ENCODE data around the gene CDS2.
A peak's percentile ranks its signal among the peaks of the same experiment; 100 is the strongest.

The CDS2 gene

DNA sequence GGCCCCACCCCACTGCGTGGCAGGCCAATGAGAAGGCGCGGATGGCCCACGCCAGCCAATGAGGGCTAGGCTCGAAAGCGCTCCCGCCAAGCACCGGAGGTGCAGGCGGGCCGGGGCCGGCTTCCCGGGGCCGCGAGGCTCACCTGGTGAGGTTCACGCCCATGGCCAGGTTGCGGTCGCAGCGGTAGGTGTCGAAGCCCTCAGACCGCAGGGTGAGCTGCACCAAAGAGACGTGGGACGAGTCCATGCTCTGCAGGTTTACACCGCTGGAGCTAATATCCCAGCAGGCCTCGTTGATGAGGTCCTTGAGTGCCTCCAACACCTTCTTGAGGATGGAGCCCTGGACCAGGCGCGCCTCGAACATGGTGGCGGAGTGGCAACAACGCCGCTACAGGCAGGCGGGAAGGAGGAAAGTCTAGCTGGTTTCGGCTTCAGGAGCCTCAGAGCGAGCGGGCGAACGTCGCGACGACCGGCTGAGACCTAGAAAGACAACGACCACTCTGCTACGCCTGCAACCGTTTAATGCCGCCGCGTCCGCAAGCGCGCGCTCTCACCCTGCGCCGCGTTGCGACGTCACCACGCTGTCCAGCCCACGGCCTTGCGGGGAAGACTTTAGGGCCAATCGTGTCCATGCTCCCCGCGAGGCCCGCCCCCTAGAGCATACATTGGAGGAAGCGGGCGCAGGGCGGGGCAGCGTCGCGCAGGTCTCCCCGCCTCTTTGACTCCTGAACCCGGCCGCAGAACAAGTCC lies 7.2 kb upstream of the CDS2 start, which contains the start of gene PCNA:
Gene PCNA (minus strand): TSS at position 524 of the 750 bp plus-strand sequence. CDS start 160 bp downstream, at position 364.
- Histone ChIP-seq H3K9ac (ENCODE audit: low read depth, low read length) (peak within 1 kb of the TSS; percentile 97), H3K27ac (ENCODE audit: low read depth, low read length) (peak within 1 kb of the TSS; percentile 94), H3K9me3 (ENCODE audit: insufficient read depth, low read depth, low read length) (no peaks in the 10 kb centered on the region), H3K36me3 (ENCODE audit: insufficient read depth, low read length) (peaks cover 41% of the 10 kb centered on the region), H3K4me1 (ENCODE audit: insufficient read depth, low read length) (peaks cover 16% of the 10 kb centered on the region), H3K27me3 (ENCODE audit: insufficient read depth, low read length) (no peaks in the 10 kb centered on the region), H3K4me3 (ENCODE audit: low read length) (peak within 1 kb of the TSS; percentile 79)
- under 1% methylated on average over 71 of the region's 71 CpGs for WGBS

GRCh38 chr20:5120185-5120476 lies 6.7 kb upstream of the CDS2 start:
- peak overlapping the region; percentile 79 for H3K4me3 ChIP-seq (ENCODE audit: low read length)
- WGBS: 13% methylated on average over 9 of the region's 9 CpGs
- peaks cover 16% of the 10 kb centered on the region for H3K4me1 ChIP-seq (ENCODE audit: insufficient read depth, low read length)
- no peaks in the 10 kb centered on the region for H3K9me3 ChIP-seq (ENCODE audit: insufficient read depth, low read depth, low read length)
- H3K27ac ChIP-seq (ENCODE audit: low read depth, low read length): peak overlapping the region; percentile 88
- peak overlapping the region; percentile 82 for H3K9ac ChIP-seq (ENCODE audit: low read depth, low read length)
- H3K36me3 ChIP-seq (ENCODE audit: insufficient read depth, low read length): peaks cover 36% of the 10 kb centered on the region
- H3K27me3 ChIP-seq (ENCODE audit: insufficient read depth, low read length): no peaks in the 10 kb centered on the region

DNA sequence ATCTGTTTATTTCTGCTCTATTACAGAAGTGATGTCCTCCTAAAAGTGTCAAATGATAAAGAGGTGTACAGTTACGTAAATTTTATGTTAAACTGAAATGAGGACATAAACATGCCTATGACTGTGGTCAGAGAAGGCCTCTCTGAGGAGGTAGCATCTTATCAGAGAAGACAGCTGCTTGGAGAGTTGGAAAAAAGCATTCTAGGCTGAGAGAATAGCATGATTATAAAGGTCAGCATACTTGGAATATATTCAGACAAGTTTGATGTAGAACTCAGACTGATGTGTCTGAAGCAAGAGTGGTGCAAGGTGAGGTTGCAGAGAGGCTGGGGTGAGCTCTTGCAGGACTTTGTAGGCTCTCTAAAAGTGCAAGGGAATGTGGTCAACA lies 3.9 kb upstream of the CDS2 start:
- no peak overlapping the region for H3K9ac ChIP-seq (ENCODE audit: low read depth, low read length)
- WGBS: 90% methylated on average over 1 of the region's 1 CpG

GRCh38 chr20:5127204-5127858 lies 523 bp downstream of the CDS2 start:
- Histone ChIP-seq H3K4me1 (ENCODE audit: insufficient read depth, low read length) (peaks cover 6% of the 10 kb centered on the region; the same call in 1 of the 2 replicates), H3K9me3 (ENCODE audit: insufficient read depth, low read depth, low read length) (no peaks in the 10 kb centered on the region), H3K36me3 (ENCODE audit: insufficient read depth, low read length) (0 out of 2 replicates have a peak, but pooled peaks cover 2% of the 10 kb centered on the region), H3K4me3 (ENCODE audit: low read length) (peak overlapping the region; percentile 95), H3K27ac (ENCODE audit: low read depth, low read length) (peak overlapping the region; percentile 83), H3K9ac (ENCODE audit: low read depth, low read length) (peak overlapping the region; percentile 78), H3K27me3 (ENCODE audit: insufficient read depth, low read length) (no peaks in the 10 kb centered on the region)
- WGBS: under 1% methylated on average over 44 of the region's 44 CpGs

More for the DNA sequence above, 3.9 kb upstream of the CDS2 start:
- Histone ChIP-seq H3K27ac (ENCODE audit: low read depth, low read length) (no peak overlapping the region), H3K27me3 (ENCODE audit: insufficient read depth, low read length) (no peaks in the 10 kb centered on the region), H3K9me3 (ENCODE audit: insufficient read depth, low read depth, low read length) (no peaks in the 10 kb centered on the region), H3K4me3 (ENCODE audit: low read length) (no peak overlapping the region), H3K36me3 (ENCODE audit: insufficient read depth, low read length) (peaks cover 9% of the 10 kb centered on the region), H3K4me1 (ENCODE audit: insufficient read depth, low read length) (peaks cover 6% of the 10 kb centered on the region; the same call in 1 of the 2 replicates)

DNA sequence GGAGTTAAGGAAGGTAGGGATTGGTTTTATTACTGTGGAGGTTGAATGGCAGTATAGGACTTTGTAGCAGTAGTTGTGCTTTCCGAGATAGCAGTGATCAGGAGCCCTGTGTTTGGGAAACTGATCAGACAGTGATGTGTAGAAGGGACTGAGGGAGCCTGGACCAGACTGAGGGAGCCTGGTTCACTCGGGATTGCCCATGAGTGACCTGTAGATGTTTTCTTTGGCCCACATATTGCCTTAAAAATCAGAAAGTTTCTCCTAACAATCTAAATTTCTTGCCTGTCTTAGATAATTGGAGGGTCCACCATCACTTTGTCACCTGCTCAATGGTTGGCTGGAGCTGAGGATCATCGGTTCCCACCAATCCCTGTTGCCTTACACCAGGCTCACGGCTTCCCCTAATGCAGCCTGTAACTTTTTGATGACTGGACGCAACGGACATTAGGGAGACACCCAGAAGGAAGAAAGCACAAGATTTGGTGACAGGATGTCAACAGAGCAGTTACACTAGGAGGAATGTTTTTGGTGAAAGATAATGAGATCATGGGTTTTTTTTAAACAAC lies 1.1 kb downstream of the CDS2 start:
- Histone ChIP-seq H3K27me3 (ENCODE audit: insufficient read depth, low read length) (no peaks in the 10 kb centered on the region), H3K4me1 (ENCODE audit: insufficient read depth, low read length) (peaks cover 6% of the 10 kb centered on the region; the same call in 1 of the 2 replicates), H3K36me3 (ENCODE audit: insufficient read depth, low read length) (0 out of 2 replicates have a peak, but pooled peaks cover 2% of the 10 kb centered on the region), H3K9me3 (ENCODE audit: insufficient read depth, low read depth, low read length) (no peaks in the 10 kb centered on the region), H3K4me3 (ENCODE audit: low read length) (peak overlapping the region; percentile 95), H3K27ac (ENCODE audit: low read depth, low read length) (no peak overlapping the region; the same call in 1 of the 2 replicates), H3K9ac (ENCODE audit: low read depth, low read length) (peak overlapping the region; percentile 78)
- WGBS: 54% methylated on average over 6 of the region's 6 CpGs

GRCh38 chr20:5128886-5129285 lies 2.1 kb downstream of the CDS2 start:
- Histone ChIP-seq H3K27me3 (ENCODE audit: insufficient read depth, low read length) (no peaks in the 10 kb centered on the region), H3K9me3 (ENCODE audit: insufficient read depth, low read depth, low read length) (no peaks in the 10 kb centered on the region), H3K9ac (ENCODE audit: low read depth, low read length) (no peak overlapping the region), H3K27ac (ENCODE audit: low read depth, low read length) (no peak overlapping the region), H3K4me1 (ENCODE audit: insufficient read depth, low read length) (peaks cover 6% of the 10 kb centered on the region; the same call in 1 of the 2 replicates), H3K36me3 (ENCODE audit: insufficient read depth, low read length) (0 out of 2 replicates have a peak, but pooled peaks cover 2% of the 10 kb centered on the region), H3K4me3 (ENCODE audit: low read length) (no peak overlapping the region)
- 94% methylated on average over 6 of the region's 6 CpGs for WGBS

- Histone ChIP-seq H3K9ac (ENCODE audit: low read depth, low read length) (no peak overlapping the region), H3K4me3 (ENCODE audit: low read length) (no peak overlapping the region), H3K27ac (ENCODE audit: low read depth, low read length) (no peak overlapping the region), H3K27me3 (ENCODE audit: insufficient read depth, low read length) (no peaks in the 10 kb centered on the region), H3K9me3 (ENCODE audit: insufficient read depth, low read depth, low read length) (no peaks in the 10 kb centered on the region), H3K36me3 (ENCODE audit: insufficient read depth, low read length) (peaks cover 5% of the 10 kb centered on the region; the same call in 1 of the 2 replicates), H3K4me1 (ENCODE audit: insufficient read depth, low read length) (peaks cover 17% of the 10 kb centered on the region)
- 90% methylated on average over 5 of the region's 5 CpGs for WGBS
Observed at GRCh38 chr20:5131502-5131901, 4.7 kb downstream of the CDS2 start.

DNA sequence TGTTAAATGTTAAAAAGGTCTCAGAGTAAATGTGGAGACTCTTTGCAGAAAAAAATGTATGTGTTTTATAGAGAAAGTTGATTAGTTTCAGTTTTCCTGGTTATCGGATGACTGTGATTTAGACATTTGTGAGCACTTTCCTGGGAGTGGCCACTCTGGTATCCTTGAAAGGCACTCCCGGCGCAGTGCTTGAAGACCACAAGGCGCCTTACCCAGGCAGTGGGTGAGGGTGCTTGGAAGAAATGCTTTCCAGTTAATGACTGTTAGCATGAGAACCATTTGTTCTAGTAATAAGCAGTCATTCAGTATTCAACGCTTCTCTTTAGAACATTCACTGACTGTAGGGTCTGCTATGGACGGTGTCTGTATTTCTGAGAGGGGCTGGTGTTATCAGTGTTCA lies 7.2 kb downstream of the CDS2 start:
- peaks cover 12% of the 10 kb centered on the region for H3K4me1 ChIP-seq (ENCODE audit: insufficient read depth, low read length)
- H3K9ac ChIP-seq (ENCODE audit: low read depth, low read length): no peak overlapping the region
- H3K36me3 ChIP-seq (ENCODE audit: insufficient read depth, low read length): peaks cover 3% of the 10 kb centered on the region; the same call in 1 of the 2 replicates
- WGBS: 97% methylated on average over 5 of the region's 6 CpGs
- no peaks in the 10 kb centered on the region for H3K27me3 ChIP-seq (ENCODE audit: insufficient read depth, low read length)
- no peak overlapping the region for H3K27ac ChIP-seq (ENCODE audit: low read depth, low read length)
- no peaks in the 10 kb centered on the region for H3K9me3 ChIP-seq (ENCODE audit: insufficient read depth, low read depth, low read length)
- no peak overlapping the region for H3K4me3 ChIP-seq (ENCODE audit: low read length)

DNA sequence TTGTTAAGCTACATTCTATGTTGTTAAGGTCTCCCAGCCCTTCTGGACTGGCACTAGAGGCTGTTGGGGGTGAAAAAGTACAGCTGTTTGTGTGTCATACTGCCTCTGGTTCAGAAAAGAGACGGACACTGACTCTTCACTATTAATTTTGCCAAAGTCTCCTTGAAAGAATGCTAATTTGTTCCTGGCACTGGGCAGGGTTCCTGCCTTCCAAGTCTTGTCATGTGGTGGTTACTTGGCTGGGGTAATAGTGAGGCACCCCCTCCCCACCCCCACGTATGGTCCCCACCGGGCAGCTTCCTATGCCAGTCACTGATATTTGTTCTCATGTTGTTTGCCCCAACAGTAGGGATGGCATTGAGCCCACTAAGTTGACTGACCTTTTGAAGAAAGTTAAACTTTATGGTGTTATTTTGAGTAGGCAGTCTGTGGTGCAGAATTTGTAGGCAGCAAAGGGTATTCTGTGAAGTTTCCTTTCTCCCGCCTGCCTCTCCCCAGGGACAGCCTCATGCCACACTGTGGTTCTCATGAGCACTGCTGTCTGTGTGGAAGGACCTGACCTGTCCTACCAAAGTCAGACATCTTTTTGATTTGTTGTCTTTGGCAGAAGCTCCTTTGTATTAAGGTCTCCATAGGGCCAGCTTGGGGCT lies 8.7 kb downstream of the CDS2 start:
- H3K36me3 ChIP-seq (ENCODE audit: insufficient read depth, low read length): peaks cover 3% of the 10 kb centered on the region; the same call in 1 of the 2 replicates
- 95% methylated on average over 3 of the region's 4 CpGs for whole genome bisulfite sequencing
- peak overlapping the region; percentile 17 for H3K9ac ChIP-seq (ENCODE audit: low read depth, low read length)
- no peaks in the 10 kb centered on the region for H3K27me3 ChIP-seq (ENCODE audit: insufficient read depth, low read length)
- H3K9me3 ChIP-seq (ENCODE audit: insufficient read depth, low read depth, low read length): no peaks in the 10 kb centered on the region
- H3K4me3 ChIP-seq (ENCODE audit: low read length): no peak overlapping the region
- peak overlapping the region; percentile 61; the same call in 1 of the 2 replicates for H3K27ac ChIP-seq (ENCODE audit: low read depth, low read length)
- peaks cover 12% of the 10 kb centered on the region for H3K4me1 ChIP-seq (ENCODE audit: insufficient read depth, low read length)

- peak overlapping the region; percentile 17 for H3K9ac ChIP-seq (ENCODE audit: low read depth, low read length)
- 85% methylated on average over 4 of the region's 4 CpGs for WGBS
- no peak overlapping the region for H3K4me3 ChIP-seq (ENCODE audit: low read length)
- H3K27ac ChIP-seq (ENCODE audit: low read depth, low read length): peak overlapping the region; percentile 61; the same call in 1 of the 2 replicates
- H3K27me3 ChIP-seq (ENCODE audit: insufficient read depth, low read length): no peaks in the 10 kb centered on the region
- peaks cover 3% of the 10 kb centered on the region; the same call in 1 of the 2 replicates for H3K36me3 ChIP-seq (ENCODE audit: insufficient read depth, low read length)
- H3K9me3 ChIP-seq (ENCODE audit: insufficient read depth, low read depth, low read length): no peaks in the 10 kb centered on the region
- H3K4me1 ChIP-seq (ENCODE audit: insufficient read depth, low read length): peaks cover 12% of the 10 kb centered on the region
Observed at GRCh38 chr20:5136096-5136495, 9.3 kb downstream of the CDS2 start.
